ENCODE results near the gene NME3. TPM values are rescaled to one million over a fixed set of nuclear protein-coding genes. Genes with fewer than 3 reads are reported as not detected.

Gene NME3
- total and polyA plus RNA-seq, 9 of the 15 experiments (the other 6 are each of a cell fraction or from before 2014, with no cell fraction given) = 0.68 to 76.3 (median 11.5) TPM

DNA sequence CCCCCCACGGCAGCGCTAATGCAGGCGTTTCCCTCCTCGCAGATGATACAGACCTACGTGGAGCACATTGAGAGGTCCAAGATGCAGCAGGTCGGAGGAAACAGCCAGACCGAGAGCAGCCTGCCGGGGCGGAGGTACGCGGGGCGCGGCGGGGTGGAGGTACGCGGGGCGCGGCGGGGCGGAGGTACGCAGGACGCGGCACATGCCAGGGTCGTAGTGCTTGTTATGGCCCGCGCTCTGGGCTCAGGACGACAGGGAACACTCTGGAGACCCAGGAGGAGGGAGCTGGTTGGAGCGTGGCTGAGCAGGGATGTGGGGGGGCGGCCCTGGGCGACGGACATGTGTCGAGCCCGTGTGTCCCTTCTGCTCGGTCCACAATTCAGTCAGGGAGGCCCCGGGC, 41.9 kb downstream of the NME3 start:
- H3K79me2 ChIP-seq (ENCODE audit: control insufficient read depth, insufficient read depth, low read length) = peaks cover 3% of the 10 kb centered on the region
- H3K4me3 ChIP-seq = no peak overlapping the region
- H3K9me3 ChIP-seq (replicated peaks; ENCODE audit: control insufficient read depth, insufficient read depth, low read depth, low read length) = peaks cover 2% of the 10 kb centered on the region; the same call in 1 of the 2 replicates
- H3K4me2 ChIP-seq (ENCODE audit: insufficient read depth, low read length) = no peak overlapping the region
- H3K4me1 ChIP-seq (replicated peaks in 1 of 2; ENCODE audit: control insufficient read depth in 2 of 2, insufficient read depth in 2 of 2, low read length in 2 of 2) = peaks cover 0 to 17% of the 10 kb centered on the region in 2 experiments; a peak in 2 of 5 replicates
- H2AFZ ChIP-seq (ENCODE audit: low read depth, low read length) = no peak overlapping the region
- H3K27me3 ChIP-seq (ENCODE audit: control insufficient read depth in 2 of 2, insufficient read depth in 2 of 2, low read length in 2 of 2) = no peaks in the 10 kb centered on the region
- FAIRE-seq (no peak), ATAC-seq (no peak), DNase-seq (ENCODE audit: extremely low read depth in 1 of 4, low spot score in 3 of 4) (no peak)
- H3K9ac ChIP-seq (ENCODE audit: insufficient read depth in 1 of 2, low read depth in 2 of 2, low read length in 2 of 2) = no peak overlapping the region
- in situ Hi-C loops (cut with MboI) = no loop called here
- H3K27ac ChIP-seq (ENCODE audit: extremely low read depth, low read depth, low read length) = no peak overlapping the region
- H3K36me3 ChIP-seq (ENCODE audit: control insufficient read depth, insufficient read depth, low read length) = peaks cover 67% of the 10 kb centered on the region; the same call in 2 of the 3 replicates
- POLR2A ChIA-PET = no interaction called here
- 80% methylated on average over 2 of the region's 35 CpGs for WGBS (ENCODE audit: insufficient coverage, low coverage, missing lambda C conversion rate)
- H4K20me1 ChIP-seq (replicated peaks; ENCODE audit: control insufficient read depth, insufficient read depth, low read length) = no peaks in the 10 kb centered on the region
- CTCF ChIA-PET (ENCODE audit: low intra/inter-chr PET ratio) = no interaction called here
- TF ChIP-seq ZFP30 (CRISPR knock-in tag; IDR thresholded peaks at IDR 0.05; ENCODE audit: borderline replicate concordance) (no peak), GABPA (tag; conservative IDR thresholded peaks at IDR 0.05; ENCODE audit: low read depth) (no peak), MYBL2 (IDR thresholded peaks at IDR 0.05; ENCODE audit: low read depth) (no peak), MYBL2 (CRISPR knock-in tag; IDR thresholded peaks at IDR 0.05; ENCODE audit: borderline replicate concordance) (no peak), RHOXF2B (CRISPR knock-in tag; conservative IDR thresholded peaks at IDR 0.05) (no peak), ZNF253 (CRISPR knock-in tag; conservative IDR thresholded peaks at IDR 0.05) (no peak), PPARD (CRISPR knock-in tag; IDR thresholded peaks at IDR 0.05) (no peak), IRF2 (CRISPR knock-in tag; IDR thresholded peaks at IDR 0.05) (no peak), JUN (IDR thresholded peaks at IDR 0.05; ENCODE audit: borderline replicate concordance, low read depth, low read length) (no peak), JUN (CRISPR knock-in tag; IDR thresholded peaks at IDR 0.05; ENCODE audit: borderline replicate concordance) (no peak), ILF3 (IDR thresholded peaks at IDR 0.05; ENCODE audit: borderline replicate concordance) (no peak), RBM39 (optimal IDR thresholded peaks at IDR 0.05; ENCODE audit: low read depth, low read length) (no peak)
- intact Hi-C loops (cut with micrococcal nuclease) = no loop called here
- H3K9me1 ChIP-seq (ENCODE audit: control insufficient read depth, insufficient read depth, low read length) = no peaks in the 10 kb centered on the region
- no TSS peak for BruUV-seq (replicated peaks)
